Tibial artery (tissue), 4 donors: ENCODE data around the gene MSANTD2.

ENCODE experiments used
- DNase-seq, 2 donors: peaks; one replicate each; pipeline ENCODE4 v3.0.0-alpha.2; 2019
- H3K27ac ChIP-seq, 2 donors: fragments of 200-600 bp; sonication (generic) in 1 of 2; 1 replicate in 1 of 2; 2 replicates in 1 of 2; pipeline ENCODE4 v1.5.1; 2018 to 2019; ENCODE audit warnings: mild to moderate bottlenecking in 1 of 2
- H3K27me3 ChIP-seq, 2 donors: fragments of 200-600 bp; sonication (generic) in 1 of 2; one replicate each; pipeline versions ENCODE4 v1.5.1 to v1.6.0; 2016 to 2019
- H3K36me3 ChIP-seq, 3 donors: fragments of 200-600 bp; sonication (generic) in 2 of 3; one replicate each; pipeline ENCODE4 v1.5.1; 2016 to 2019; ENCODE audit warnings: mild to moderate bottlenecking in 2 of 3
- H3K4me1 ChIP-seq, 4 donors: fragments of 200-600 bp; sonication (generic) in 2 of 4; 1 replicate in 3 of 4; 2 replicates in 1 of 4; pipeline ENCODE4 v1.5.1; 2016 to 2019
- H3K4me3 ChIP-seq, 2 donors: fragments of 200-600 bp; sonication (generic) in 1 of 2; 1 replicate in 1 of 2; 2 replicates in 1 of 2; pipeline ENCODE4 v1.5.1; 2018 to 2019; ENCODE audit warnings: mild to moderate bottlenecking in 2 of 2
- H3K9me3 ChIP-seq, 3 donors: fragments of 200-600 bp; sonication (generic) in 1 of 3; one replicate each; pipeline ENCODE4 v1.5.1; 2016 to 2019
- CTCF ChIP-seq, 2 experiments: fragments of 200-600 bp in 1 of 2; fragments of 450-650 bp in 1 of 2; IDR thresholded peaks; one replicate each; pipeline ENCODE4 v1.5.1; 2017 to 2019; ENCODE audit warnings: antibody characterized with exemption in 2 of 2, mild to moderate bottlenecking in 1 of 2, moderate library complexity in 1 of 2
- intact Hi-C: fragments of 100-400 bp; cut with DNase I; formaldehyde crosslinking; loops from one replicate; pipeline ENCODE4 v1.15.0; 2023; ENCODE audit warnings: low total_unique reads

Gene MSANTD2

GRCh38 chr11:124718801-124719200, 81.4 kb downstream of the MSANTD2 start:
- Histone ChIP-seq H3K9me3 (no peaks in the 10 kb centered on the region), H3K27me3 (no peaks in the 10 kb centered on the region), H3K36me3 (no peaks in the 10 kb centered on the region), H3K27ac (peak overlapping the region in 1 of 2 donors; percentile 74), H3K4me3 (peak overlapping the region in 1 of 2 donors; percentile 62), H3K4me1 (peaks cover 0 to 24% (median 11%) of the 10 kb centered on the region in 4 donors)
- no peak for TF ChIP-seq CTCF (IDR thresholded peaks at IDR 0.05)
- no peak for DNase-seq
- intact Hi-C loops, result no loop called here

DNA sequence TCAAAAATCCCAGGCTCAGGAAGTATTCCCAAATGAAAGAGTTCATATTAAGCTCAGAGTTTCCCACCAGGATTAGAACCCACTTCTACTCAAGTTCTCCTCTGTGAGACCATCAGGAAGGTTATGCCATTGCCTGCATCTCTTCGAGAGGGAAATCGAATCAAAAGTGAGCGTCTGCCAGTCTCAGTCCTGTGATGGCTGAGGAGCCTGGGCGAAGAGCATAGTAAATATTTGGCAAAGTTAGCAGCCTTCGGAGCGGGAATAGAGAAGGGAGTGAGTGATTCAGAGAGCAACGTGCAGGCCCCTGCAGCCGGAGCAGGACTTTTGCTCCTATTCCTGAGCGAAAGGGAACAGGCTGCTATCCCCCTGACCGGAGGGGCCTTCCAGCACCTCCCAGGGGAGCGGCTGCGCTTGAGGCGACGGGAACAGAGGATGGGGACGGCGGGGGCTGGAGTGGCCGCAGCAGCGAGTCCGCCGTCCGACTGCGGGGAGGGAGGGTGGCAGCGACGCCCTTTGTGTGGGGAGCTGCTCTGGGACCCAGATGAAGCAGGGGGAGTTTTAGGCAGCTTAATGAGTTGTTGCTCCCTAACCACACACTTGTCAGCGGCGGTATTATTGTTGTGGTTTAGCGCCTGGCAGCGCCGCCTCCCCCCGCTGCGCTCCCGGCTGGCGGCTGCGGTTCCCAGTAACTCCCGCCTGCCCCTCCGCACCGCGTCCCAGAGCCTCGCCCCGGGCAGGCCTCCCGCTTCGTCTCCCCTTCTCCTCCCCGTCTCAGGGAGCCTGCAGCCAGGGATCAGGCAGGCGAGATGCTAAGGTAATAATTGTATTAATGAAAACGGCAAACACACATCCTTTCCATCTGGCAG, 82.2 kb downstream of the MSANTD2 start:
- no peaks in the 10 kb centered on the region for H3K9me3 ChIP-seq
- H3K27me3 ChIP-seq, result no peaks in the 10 kb centered on the region
- peak in 1 of 2 donors; percentile 77 for DNase-seq
- peaks cover 0 to 24% (median 11%) of the 10 kb centered on the region in 4 donors for H3K4me1 ChIP-seq
- no peak for TF ChIP-seq CTCF (IDR thresholded peaks at IDR 0.05)
- peak overlapping the region; percentile 74 to 81 for H3K27ac ChIP-seq
- H3K4me3 ChIP-seq, result peak overlapping the region; percentile 47 to 62
- intact Hi-C loops, result no loop called here
- no peaks in the 10 kb centered on the region for H3K36me3 ChIP-seq

DNA sequence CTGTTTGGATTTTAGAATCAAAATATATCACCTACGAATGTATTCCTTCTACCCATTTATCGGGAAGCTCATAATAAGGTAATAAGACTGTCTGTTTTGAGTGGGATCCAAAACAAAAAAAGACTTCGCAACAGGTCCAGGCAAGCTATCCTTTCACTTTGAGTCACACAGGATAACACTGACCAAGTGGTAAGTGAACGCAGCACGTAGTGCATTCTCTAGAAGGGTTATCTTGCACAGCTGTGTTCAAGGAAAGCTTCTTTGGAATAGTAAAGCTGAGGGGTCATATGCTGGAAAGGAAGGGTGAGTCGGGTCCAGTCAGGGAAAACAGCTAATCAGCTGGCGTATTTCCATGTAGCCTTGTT, 82.8 kb downstream of the MSANTD2 start:
- H3K27me3 ChIP-seq, result no peaks in the 10 kb centered on the region
- peaks cover 0 to 23% (median 11%) of the 10 kb centered on the region in 4 donors for H3K4me1 ChIP-seq
- no peaks in the 10 kb centered on the region for H3K9me3 ChIP-seq
- intact Hi-C loops, result no loop called here
- H3K27ac ChIP-seq, result peak overlapping the region; percentile 74 to 81
- TF ChIP-seq CTCF (IDR thresholded peaks at IDR 0.05), result no peak
- DNase-seq, result no peak
- no peaks in the 10 kb centered on the region for H3K36me3 ChIP-seq
- peak overlapping the region; percentile 47 to 62 for H3K4me3 ChIP-seq

- TF ChIP-seq CTCF (IDR thresholded peaks at IDR 0.05), result no peak
- Histone ChIP-seq H3K27ac (peak overlapping the region; percentile 74 to 81), H3K36me3 (no peaks in the 10 kb centered on the region), H3K4me1 (peaks cover 0 to 17% (median 11%) of the 10 kb centered on the region in 4 donors), H3K4me3 (no peak overlapping the region), H3K27me3 (no peaks in the 10 kb centered on the region), H3K9me3 (no peaks in the 10 kb centered on the region)
- no peak for DNase-seq
- intact Hi-C loops, result no loop called here
These were observed 83.6 kb downstream of the MSANTD2 start for GRCh38 chr11:124716591-124716990.
